Panc1 (cell line): ENCODE results near the gene AACS. TPM values are rescaled to one million over a fixed set of nuclear protein-coding genes. Genes with fewer than 3 reads are reported as not detected.

Experiments used
- ATAC-seq: fragments of 200-7000 bp; cut with Tn5 transposase; 2 replicates; pipeline ENCODE4 v1.9.1; 2020; ENCODE audit warnings: mild to moderate bottlenecking, moderate library complexity
- BruUV-seq: library from RNA; stranded (reverse); fragments of 400-500 nt; replicated peaks from 2 replicates; lab custom pipeline; 2021; lab: Mats Ljungman, UMichigan
- CTCF ChIA-PET: fragments of 300-600 bp; sonication (Branson Sonifier 250); formaldehyde crosslinking; loops from one replicate; lab custom pipeline; 2022; ENCODE audit warnings: antibody characterized with exemption; lab: Charles Lee
- POLR2A ChIA-PET: fragments of 300-600 bp; sonication (Branson Sonifier 250); formaldehyde crosslinking; loops from one replicate; lab custom pipeline; 2022; ENCODE audit warnings: antibody characterized with exemption; lab: Charles Lee
- DNase-seq: peaks from one replicate; pipeline ENCODE4 v3.0.0-alpha.2; 2010; ENCODE audit warnings: low read depth, low spot score
- H3K27ac ChIP-seq: 2 replicates; pipeline ENCODE4 v1.5.1; 2011; ENCODE audit warnings: mild to moderate bottlenecking, low read length, inconsistent platforms
- H3K27me3 ChIP-seq: fragments of 200-500 bp; sonication (Bioruptor generic); 2 replicates; pipeline ENCODE4 v1.6.0; 2014; ENCODE audit warnings: low read length, inconsistent platforms; ENCODE audit not compliant: control insufficient read depth, insufficient read depth
- H3K36me3 ChIP-seq: fragments of 200-500 bp; sonication (Bioruptor generic); 2 replicates; pipeline ENCODE4 v1.5.1; 2014; ENCODE audit warnings: inconsistent platforms, mild to moderate bottlenecking, low read length, moderate library complexity; ENCODE audit not compliant: control insufficient read depth, insufficient read depth
- H3K4me1 ChIP-seq: 2 replicates; pipeline ENCODE4 v1.5.1; 2011; ENCODE audit warnings: inconsistent platforms, mild to moderate bottlenecking, low read length, moderate library complexity; ENCODE audit not compliant: control insufficient read depth, insufficient read depth
- H3K4me3 ChIP-seq, 2 experiments: 2 replicates each; pipeline ENCODE4 v1.5.1; 2011 to 2012; ENCODE audit warnings: low read depth in 2 of 2, low read length in 2 of 2, mild to moderate bottlenecking in 2 of 2, inconsistent platforms in 1 of 2, moderate library complexity in 1 of 2
- H3K9me3 ChIP-seq: fragments of 200-500 bp; sonication (Bioruptor generic); 2 replicates; pipeline ENCODE4 v1.5.1; 2014; ENCODE audit warnings: low read depth, mild to moderate bottlenecking, inconsistent platforms, low read length, moderate library complexity; ENCODE audit not compliant: control insufficient read depth, insufficient read depth
- POLR2AphosphoS5 ChIP-seq: IDR thresholded peaks from 2 replicates; pipeline ENCODE4 v1.6.1; 2012; ENCODE audit warnings: mild to moderate bottlenecking, low read depth, low read length, moderate library complexity
- SIN3A ChIP-seq: IDR thresholded peaks from 2 replicates; pipeline ENCODE4 v1.6.1; 2012; ENCODE audit warnings: low read depth, mild to moderate bottlenecking, low read length, moderate library complexity, borderline replicate concordance; ENCODE audit not compliant: insufficient read depth
- TCF7L2 ChIP-seq: IDR thresholded peaks from 2 replicates; pipeline ENCODE4 v1.6.1; 2011; ENCODE audit warnings: mild to moderate bottlenecking, low read depth, low read length, inconsistent platforms
- in situ Hi-C: cut with HindIII; loops from 2 replicates; pipeline ENCODE4 v1.10.0; 2016; ENCODE audit warnings: low sequenced_read_pairs, low pct_unique_long_range_greater_than_20kb
- intact Hi-C: fragments of 100-400 bp; cut with micrococcal nuclease; formaldehyde crosslinking; loops from one replicate; pipeline ENCODE4 v1.10.0; 2022; ENCODE audit not compliant: unreplicated experiment
- total RNA-seq: library from RNA; stranded (reverse); gene quantifications from one replicate; pipeline ENCODE4 v1.2.1, GENCODE V29; 2021; ENCODE audit not compliant: unreplicated experiment
- TF ChIP-seq, protein P1 (sequence below), 2 experiments: IDR thresholded peaks; 2 replicates each; pipeline ENCODE4 v1.6.1; 2011 to 2012; ENCODE audit warnings: low read depth in 2 of 2, control low read depth in 1 of 2, low read length in 1 of 2, mild to moderate bottlenecking in 1 of 2, moderate library complexity in 1 of 2; ENCODE audit not compliant: insufficient read depth in 1 of 2
- TF ChIP-seq, protein P2 (sequence below): fragments of 450-650 bp; IDR thresholded peaks from 2 replicates; pipeline ENCODE4 v1.5.1; 2017; ENCODE audit warnings: mild to moderate bottlenecking

AACS gene
- total RNA-seq, 1 experiment from 2014 or later: 34.7 TPM

DNA sequence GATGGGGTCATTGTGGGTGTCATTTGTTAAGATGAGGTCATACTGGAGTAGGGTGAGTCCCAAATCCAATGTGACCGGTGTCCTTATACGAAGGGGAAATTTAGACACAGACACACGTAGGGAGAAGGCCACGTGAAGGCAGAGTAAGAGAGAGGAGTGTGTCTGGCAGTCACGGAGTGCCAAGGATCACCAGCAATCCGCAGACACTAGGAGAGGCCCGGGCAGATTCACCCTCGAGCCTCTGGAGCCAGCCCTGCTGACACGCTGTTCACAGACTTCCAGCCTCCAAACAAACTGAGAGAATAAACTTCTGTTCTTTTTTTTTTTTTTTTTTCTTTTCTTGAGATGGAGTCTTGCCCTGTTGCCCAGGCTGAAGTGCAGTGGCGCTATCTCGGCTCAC lies 46.9 kb upstream of the AACS start:
- POLR2A ChIA-PET: no interaction called here
- DNase-seq (no peak), ATAC-seq (no peak)
- intact Hi-C loops (no loop called here), in situ Hi-C loops (no loop called here)
- CTCF ChIA-PET: no interaction called here
- Histone ChIP-seq H3K27ac (no peak overlapping the region), H3K27me3 (no peaks in the 10 kb centered on the region), H3K4me1 (no peaks in the 10 kb centered on the region), H3K9me3 (no peaks in the 10 kb centered on the region), H3K36me3 (no peaks in the 10 kb centered on the region), H3K4me3 (no peak overlapping the region)
- TF ChIP-seq, protein P1, sequence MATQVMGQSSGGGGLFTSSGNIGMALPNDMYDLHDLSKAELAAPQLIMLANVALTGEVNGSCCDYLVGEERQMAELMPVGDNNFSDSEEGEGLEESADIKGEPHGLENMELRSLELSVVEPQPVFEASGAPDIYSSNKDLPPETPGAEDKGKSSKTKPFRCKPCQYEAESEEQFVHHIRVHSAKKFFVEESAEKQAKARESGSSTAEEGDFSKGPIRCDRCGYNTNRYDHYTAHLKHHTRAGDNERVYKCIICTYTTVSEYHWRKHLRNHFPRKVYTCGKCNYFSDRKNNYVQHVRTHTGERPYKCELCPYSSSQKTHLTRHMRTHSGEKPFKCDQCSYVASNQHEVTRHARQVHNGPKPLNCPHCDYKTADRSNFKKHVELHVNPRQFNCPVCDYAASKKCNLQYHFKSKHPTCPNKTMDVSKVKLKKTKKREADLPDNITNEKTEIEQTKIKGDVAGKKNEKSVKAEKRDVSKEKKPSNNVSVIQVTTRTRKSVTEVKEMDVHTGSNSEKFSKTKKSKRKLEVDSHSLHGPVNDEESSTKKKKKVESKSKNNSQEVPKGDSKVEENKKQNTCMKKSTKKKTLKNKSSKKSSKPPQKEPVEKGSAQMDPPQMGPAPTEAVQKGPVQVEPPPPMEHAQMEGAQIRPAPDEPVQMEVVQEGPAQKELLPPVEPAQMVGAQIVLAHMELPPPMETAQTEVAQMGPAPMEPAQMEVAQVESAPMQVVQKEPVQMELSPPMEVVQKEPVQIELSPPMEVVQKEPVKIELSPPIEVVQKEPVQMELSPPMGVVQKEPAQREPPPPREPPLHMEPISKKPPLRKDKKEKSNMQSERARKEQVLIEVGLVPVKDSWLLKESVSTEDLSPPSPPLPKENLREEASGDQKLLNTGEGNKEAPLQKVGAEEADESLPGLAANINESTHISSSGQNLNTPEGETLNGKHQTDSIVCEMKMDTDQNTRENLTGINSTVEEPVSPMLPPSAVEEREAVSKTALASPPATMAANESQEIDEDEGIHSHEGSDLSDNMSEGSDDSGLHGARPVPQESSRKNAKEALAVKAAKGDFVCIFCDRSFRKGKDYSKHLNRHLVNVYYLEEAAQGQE (IDR thresholded peaks at IDR 0.05; ENCODE audit: insufficient read depth in 1 of 2, low read depth in 2 of 2, low read length in 1 of 2): no peak
- TF ChIP-seq TCF7L2 (no peak), POLR2AphosphoS5 (no peak), SIN3A (no peak)
- TF ChIP-seq, protein P2, sequence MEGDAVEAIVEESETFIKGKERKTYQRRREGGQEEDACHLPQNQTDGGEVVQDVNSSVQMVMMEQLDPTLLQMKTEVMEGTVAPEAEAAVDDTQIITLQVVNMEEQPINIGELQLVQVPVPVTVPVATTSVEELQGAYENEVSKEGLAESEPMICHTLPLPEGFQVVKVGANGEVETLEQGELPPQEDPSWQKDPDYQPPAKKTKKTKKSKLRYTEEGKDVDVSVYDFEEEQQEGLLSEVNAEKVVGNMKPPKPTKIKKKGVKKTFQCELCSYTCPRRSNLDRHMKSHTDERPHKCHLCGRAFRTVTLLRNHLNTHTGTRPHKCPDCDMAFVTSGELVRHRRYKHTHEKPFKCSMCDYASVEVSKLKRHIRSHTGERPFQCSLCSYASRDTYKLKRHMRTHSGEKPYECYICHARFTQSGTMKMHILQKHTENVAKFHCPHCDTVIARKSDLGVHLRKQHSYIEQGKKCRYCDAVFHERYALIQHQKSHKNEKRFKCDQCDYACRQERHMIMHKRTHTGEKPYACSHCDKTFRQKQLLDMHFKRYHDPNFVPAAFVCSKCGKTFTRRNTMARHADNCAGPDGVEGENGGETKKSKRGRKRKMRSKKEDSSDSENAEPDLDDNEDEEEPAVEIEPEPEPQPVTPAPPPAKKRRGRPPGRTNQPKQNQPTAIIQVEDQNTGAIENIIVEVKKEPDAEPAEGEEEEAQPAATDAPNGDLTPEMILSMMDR: no peak
- no TSS peak for BruUV-seq

DNA sequence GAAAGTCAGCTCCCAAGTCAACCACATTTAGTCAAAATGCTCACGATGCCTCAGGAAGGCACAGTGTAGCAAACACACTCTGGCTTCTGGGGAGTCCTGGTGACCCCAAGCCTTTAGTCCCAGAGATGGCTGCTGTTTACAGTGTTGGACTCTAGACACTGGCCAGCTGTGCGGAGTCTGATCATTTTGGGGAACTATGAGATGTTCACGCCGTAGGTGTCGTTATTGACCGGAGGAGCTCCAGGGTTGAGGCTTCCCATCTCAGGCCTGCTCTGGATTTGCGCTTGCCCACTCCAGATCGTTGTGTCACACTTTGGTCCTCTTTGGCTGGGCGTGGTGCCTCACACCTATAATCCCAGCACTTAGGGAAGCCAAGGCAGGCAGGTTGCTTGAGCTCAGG lies 44.1 kb upstream of the AACS start:
- ChIA-PET CTCF (no interaction called here), POLR2A (no interaction called here)
- no peaks in the 10 kb centered on the region for H3K27me3 ChIP-seq
- H3K4me1 ChIP-seq: no peaks in the 10 kb centered on the region
- no peaks in the 10 kb centered on the region for H3K36me3 ChIP-seq
- no TSS peak for BruUV-seq
- no peak for TF ChIP-seq POLR2AphosphoS5
- no peak for TF ChIP-seq SIN3A
- TF ChIP-seq TCF7L2: no peak
- TF ChIP-seq, protein P2: no peak
- TF ChIP-seq, protein P1 (IDR thresholded peaks at IDR 0.05; ENCODE audit: insufficient read depth in 1 of 2, low read depth in 2 of 2, low read length in 1 of 2): no peak
- DNase-seq (no peak), ATAC-seq (no peak)
- in situ Hi-C loops: no loop called here
- no peaks in the 10 kb centered on the region for H3K9me3 ChIP-seq
- intact Hi-C loops: no loop called here
- no peak overlapping the region for H3K4me3 ChIP-seq
- H3K27ac ChIP-seq: no peak overlapping the region
